ENCODE data around the gene CYP4A22. TPM values are rescaled to one million over a fixed set of nuclear protein-coding genes. Genes with fewer than 3 reads are reported as not detected.
A peak's percentile ranks its signal among the peaks of the same experiment; 100 is the strongest.

CYP4A22 gene
- total and polyA plus RNA-seq, 9 of the 15 experiments (the other 6 are each of a cell fraction or from before 2014, with no cell fraction given), result 0.07 TPM; not detected in 8

- TF ChIP-seq EGR1 (conservative IDR thresholded peaks at IDR 0.05) (no peak), HNRNPUL1 (IDR thresholded peaks at IDR 0.05; ENCODE audit: low read length) (no peak), CREM (IDR thresholded peaks at IDR 0.05; ENCODE audit: low read depth) (peak; percentile 82), MBD2 (IDR thresholded peaks at IDR 0.05; ENCODE audit: borderline replicate concordance, low read depth) (no peak), PTBP1 (IDR thresholded peaks at IDR 0.05; ENCODE audit: low read depth, low read length) (peak; percentile 37; the same call in 1 of the 2 replicates), SOX6 (IDR thresholded peaks at IDR 0.05) (peak; percentile 63), HMGXB4 (CRISPR knock-in tag; IDR thresholded peaks at IDR 0.05) (no peak), ZBTB43 (CRISPR knock-in tag; IDR thresholded peaks at IDR 0.05) (no peak), KDM4B (IDR thresholded peaks at IDR 0.05; ENCODE audit: borderline replicate concordance in 2 of 2, low read depth in 1 of 2) (no peak), ARID2 (IDR thresholded peaks at IDR 0.05) (no peak), EHMT2 (IDR thresholded peaks at IDR 0.05) (no peak; the same call in 1 of the 2 replicates), CREBBP (IDR thresholded peaks at IDR 0.05; ENCODE audit: low read depth, low read length) (no peak), ZNF41 (CRISPR knock-in tag; conservative IDR thresholded peaks at IDR 0.05) (no peak), E2F8 (IDR thresholded peaks at IDR 0.05; ENCODE audit: low read depth, partially characterized antibody) (no peak), MLLT1 (IDR thresholded peaks at IDR 0.05) (peak in 1 of 2 experiments; percentile 3; a peak in 1 of 4 replicates), RBBP5 (IDR thresholded peaks at IDR 0.05; ENCODE audit: borderline replicate concordance, insufficient read depth, low read length, poor library complexity, severe bottlenecking) (peak; percentile 9)
Observed at GRCh38 chr1:47181955-47182675, 44.9 kb downstream of the CYP4A22 start (continued).

Data from K562 (cell line).